Esophagus squamous epithelium (tissue), 5 donors: Measurements from ENCODE around the gene TM2D3. TPM values are rescaled to one million over a fixed set of nuclear protein-coding genes. Genes with fewer than 3 reads are reported as not detected.
"Not testable (repeated sequence)": the region's sequence is repeated elsewhere in the genome, so short reads cannot be mapped to it uniquely, and the experiment has no call there.

Experiments
- DNase-seq: peaks from one replicate; lab custom pipeline; 2025; lab: John Stamatoyannopoulos, UW
- H3K27ac ChIP-seq, 4 donors: fragments of 200-600 bp; sonication (generic); one replicate each; pipeline ENCODE4 v1.5.1; 2016 to 2019; ENCODE audit warnings: mild to moderate bottlenecking in 1 of 4
- H3K27me3 ChIP-seq, 4 donors: fragments of 200-600 bp; sonication (generic); 1 replicate in 3 of 4; 2 replicates in 1 of 4; pipeline versions ENCODE4 v1.5.1 to v1.6.0; 2017 to 2021; ENCODE audit warnings: antibody characterized with exemption in 1 of 4
- H3K36me3 ChIP-seq, 3 donors: fragments of 200-600 bp; sonication (generic); one replicate each; pipeline ENCODE4 v1.5.1; 2016 to 2019
- H3K4me1 ChIP-seq, 3 donors: fragments of 200-600 bp; sonication (generic); one replicate each; pipeline ENCODE4 v1.5.1; 2017 to 2019
- H3K4me3 ChIP-seq, 4 donors: fragments of 200-600 bp; sonication (generic); 1 replicate in 3 of 4; 2 replicates in 1 of 4; pipeline ENCODE4 v1.5.1; 2016 to 2019; ENCODE audit warnings: mild to moderate bottlenecking in 2 of 4, moderate library complexity in 1 of 4
- H3K9me3 ChIP-seq, 3 donors: fragments of 200-600 bp; sonication (generic); one replicate each; pipeline ENCODE4 v1.5.1; 2016 to 2019
- POLR2A ChIP-seq, 4 donors: fragments of 450-650 bp; IDR thresholded peaks; one replicate each; pipeline ENCODE4 v1.6.1; 2017; ENCODE audit warnings: antibody characterized with exemption in 4 of 4, mild to moderate bottlenecking in 4 of 4, moderate library complexity in 3 of 4
- WGBS, 2 donors: methylation state at CpG; one replicate each; pipeline ENCODE4 v1.1.5; 2018; 5-methylcytosine and 5-hydroxymethylcytosine counted together
- intact Hi-C: fragments of 100-400 bp; cut with DNase I; formaldehyde crosslinking; loops from one replicate; pipeline ENCODE4 v1.15.0; 2022
- total RNA-seq, 4 donors: library from RNA; depleted of rRNA; stranded (reverse); fragments of >200 nt; gene quantifications; one replicate each; pipeline ENCODE4 v1.1.0, GENCODE V29; 2016
- TF ChIP-seq, protein P1 (sequence below), 6 experiments: fragments of 450-650 bp in 4 of 6; fragments of 200-600 bp in 2 of 6; sonication (generic) in 2 of 6; IDR thresholded peaks; one replicate each; pipeline ENCODE4 v1.5.1; 2016 to 2019; ENCODE audit warnings: antibody characterized with exemption in 6 of 6, mild to moderate bottlenecking in 4 of 6, moderate library complexity in 4 of 6
- donor health status: DM: yes; HTN: yes; CAD: no.

Gene TM2D3
- total RNA-seq, 4 donors from 2014 or later = 11.0 to 32.2 (median 19.9) TPM

- no peak overlapping the region for H3K4me3 ChIP-seq
- intact Hi-C loops = no loop called here
- no peaks in the 10 kb centered on the region for H3K9me3 ChIP-seq
- no peak for DNase-seq
- no peak for TF ChIP-seq POLR2A (IDR thresholded peaks at IDR 0.05)
- TF ChIP-seq, protein P1, sequence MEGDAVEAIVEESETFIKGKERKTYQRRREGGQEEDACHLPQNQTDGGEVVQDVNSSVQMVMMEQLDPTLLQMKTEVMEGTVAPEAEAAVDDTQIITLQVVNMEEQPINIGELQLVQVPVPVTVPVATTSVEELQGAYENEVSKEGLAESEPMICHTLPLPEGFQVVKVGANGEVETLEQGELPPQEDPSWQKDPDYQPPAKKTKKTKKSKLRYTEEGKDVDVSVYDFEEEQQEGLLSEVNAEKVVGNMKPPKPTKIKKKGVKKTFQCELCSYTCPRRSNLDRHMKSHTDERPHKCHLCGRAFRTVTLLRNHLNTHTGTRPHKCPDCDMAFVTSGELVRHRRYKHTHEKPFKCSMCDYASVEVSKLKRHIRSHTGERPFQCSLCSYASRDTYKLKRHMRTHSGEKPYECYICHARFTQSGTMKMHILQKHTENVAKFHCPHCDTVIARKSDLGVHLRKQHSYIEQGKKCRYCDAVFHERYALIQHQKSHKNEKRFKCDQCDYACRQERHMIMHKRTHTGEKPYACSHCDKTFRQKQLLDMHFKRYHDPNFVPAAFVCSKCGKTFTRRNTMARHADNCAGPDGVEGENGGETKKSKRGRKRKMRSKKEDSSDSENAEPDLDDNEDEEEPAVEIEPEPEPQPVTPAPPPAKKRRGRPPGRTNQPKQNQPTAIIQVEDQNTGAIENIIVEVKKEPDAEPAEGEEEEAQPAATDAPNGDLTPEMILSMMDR (IDR thresholded peaks at IDR 0.05) = no peak
- H3K4me1 ChIP-seq = peaks cover 0 to 7% (median 3%) of the 10 kb centered on the region in 3 donors
- no peaks in the 10 kb centered on the region for H3K27me3 ChIP-seq
- no peak overlapping the region for H3K27ac ChIP-seq
- peaks cover 0 to 63% (median 0%) of the 10 kb centered on the region in 3 donors for H3K36me3 ChIP-seq
- WGBS, 2 donors = 63 to 71% methylated on average over 9 of the region's 9 CpGs
These were observed 6.0 kb upstream of the TM2D3 start for GRCh38 chr15:101657968-101658784.

DNA sequence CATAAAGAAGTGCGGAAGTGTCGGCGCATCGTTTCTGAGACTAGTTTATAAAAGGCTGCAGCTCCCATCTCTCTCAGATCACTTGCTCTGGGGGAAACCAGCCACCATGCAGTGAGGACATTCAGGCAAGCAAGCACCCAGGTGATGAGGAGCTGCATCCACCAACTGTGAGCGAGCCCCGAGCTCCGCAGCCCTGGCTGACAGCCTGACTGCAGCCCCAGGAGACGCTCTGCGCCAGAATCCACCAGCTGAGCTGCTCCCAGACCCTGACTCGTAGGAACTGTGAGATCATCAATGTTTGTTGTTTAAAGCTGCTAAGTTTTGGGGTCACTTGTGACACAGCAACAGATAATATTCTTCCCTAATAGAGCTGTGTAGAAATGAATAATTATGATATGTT is 5.0 kb upstream of the TM2D3 start:
- H3K27me3 ChIP-seq = no peaks in the 10 kb centered on the region
- DNase-seq = no peak
- 91 to 92% methylated on average over 7 to 10 of the region's 10 CpGs for WGBS, 2 donors
- TF ChIP-seq, protein P1 (IDR thresholded peaks at IDR 0.05) = no peak
- no peak for TF ChIP-seq POLR2A (IDR thresholded peaks at IDR 0.05)
- H3K27ac ChIP-seq = no peak overlapping the region
- no peak overlapping the region for H3K4me3 ChIP-seq
- intact Hi-C loops = no loop called here
- H3K36me3 ChIP-seq = peaks cover 0 to 54% (median 0%) of the 10 kb centered on the region in 3 donors
- no peaks in the 10 kb centered on the region for H3K9me3 ChIP-seq
- H3K4me1 ChIP-seq = peaks cover 0 to 12% (median 6%) of the 10 kb centered on the region in 3 donors

GRCh38 chr15:101654624-101655337 is 2.6 kb upstream of the TM2D3 start:
- H3K9me3 ChIP-seq, intact Hi-C loops, H3K27ac ChIP-seq, H3K4me3 ChIP-seq, H3K27me3 ChIP-seq, DNase-seq: not testable (repeated sequence)
- 90 to 98% methylated on average over 3 to 6 of the region's 10 CpGs for WGBS, 2 donors
- H3K36me3 ChIP-seq = peaks cover 0 to 41% (median 0%) of the 10 kb centered on the region in 3 donors
- peaks cover 10 to 28% (median 14%) of the 10 kb centered on the region in 3 donors for H3K4me1 ChIP-seq

DNA sequence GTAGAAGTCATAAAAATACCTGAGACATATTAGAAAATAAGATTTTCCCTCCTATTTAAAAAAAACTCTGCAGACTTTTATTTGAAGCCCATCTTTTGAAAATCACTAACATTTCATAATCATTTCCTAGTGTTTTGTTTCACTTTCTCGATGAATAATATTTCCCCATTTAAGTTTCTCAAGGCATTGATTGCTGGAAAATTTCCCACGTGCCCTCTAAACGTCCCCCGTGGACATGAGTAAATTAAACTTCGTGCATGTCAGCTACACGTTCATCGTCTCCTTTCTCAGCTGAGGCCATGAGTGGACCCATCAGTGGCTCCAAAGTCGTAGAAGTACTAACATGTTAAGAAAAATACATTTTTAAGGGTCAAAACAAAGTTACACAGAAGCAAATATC is 2.0 kb upstream of the TM2D3 start:
- Histone ChIP-seq H3K9me3 (no peaks in the 10 kb centered on the region), H3K27me3 (no peaks in the 10 kb centered on the region), H3K4me3 (no peak overlapping the region), H3K27ac (no peak overlapping the region), H3K36me3 (peaks cover 0 to 43% (median 0%) of the 10 kb centered on the region in 3 donors), H3K4me1 (peaks cover 10 to 34% (median 18%) of the 10 kb centered on the region in 3 donors)
- DNase-seq = no peak
- WGBS, 2 donors = 70 to 71% methylated on average over 8 of the region's 8 CpGs
- intact Hi-C loops = no loop called here
- no peak for TF ChIP-seq POLR2A (IDR thresholded peaks at IDR 0.05)
- TF ChIP-seq, protein P1 (IDR thresholded peaks at IDR 0.05) = no peak

DNA sequence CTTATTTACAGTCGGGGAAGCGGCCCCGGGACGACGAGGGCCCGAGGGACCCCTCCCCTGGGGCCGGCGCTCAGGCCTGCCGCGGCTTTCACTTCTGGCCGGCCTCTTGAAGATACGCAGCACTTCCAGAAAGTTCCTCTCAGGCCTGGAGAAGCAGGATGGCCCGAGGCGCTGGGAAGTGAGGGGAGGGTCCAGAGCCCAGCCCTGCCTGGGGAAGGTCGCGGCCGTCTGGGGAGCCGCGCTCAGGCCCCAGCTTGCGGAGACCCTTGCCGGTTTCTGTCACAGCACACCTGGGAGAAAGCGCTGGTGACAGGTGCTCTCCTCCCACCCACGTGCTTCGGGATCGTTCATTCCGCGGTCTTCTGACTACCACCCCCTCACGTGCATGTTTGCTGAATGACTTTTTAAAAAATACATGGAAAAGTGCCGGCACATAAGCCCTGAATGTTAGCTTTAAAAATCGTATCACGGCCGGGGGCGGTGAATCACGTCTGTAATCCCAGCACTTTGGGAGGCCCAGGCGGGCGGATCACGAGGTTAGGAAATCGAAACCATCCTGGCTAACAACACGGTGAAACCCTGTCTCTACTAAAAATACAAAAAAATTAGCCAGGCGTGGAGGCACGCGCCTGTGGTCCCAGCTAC is 727 bp upstream of the TM2D3 start:
- 25 to 47% methylated on average over 14 to 15 of the region's 42 CpGs for WGBS, 2 donors
- H3K36me3 ChIP-seq = peaks cover 0 to 46% (median 0%) of the 10 kb centered on the region in 3 donors
- peaks cover 10 to 47% (median 18%) of the 10 kb centered on the region in 3 donors for H3K4me1 ChIP-seq
- DNase-seq = no peak
- TF ChIP-seq, protein P1 (IDR thresholded peaks at IDR 0.05) = no peak
- no peak for TF ChIP-seq POLR2A (IDR thresholded peaks at IDR 0.05)
- no peaks in the 10 kb centered on the region for H3K27me3 ChIP-seq
- H3K4me3 ChIP-seq = peak overlapping the region; percentile 65 to 98 (median 86)
- H3K27ac ChIP-seq = peak overlapping the region; percentile 95 to 99 (median 98)
- H3K9me3 ChIP-seq = no peaks in the 10 kb centered on the region
- intact Hi-C loops = no loop called here
